Measurements from ENCODE around the gene TAP2. TPM values are rescaled to one million over a fixed set of nuclear protein-coding genes. Genes with fewer than 3 reads are reported as not detected.

Gene TAP2
- total and polyA plus RNA-seq, 2 of the 13 experiments (the other 11 are each of a cell fraction or from before 2014, with no cell fraction given), result 10.3 to 17.6 TPM

GRCh38 chr6:32838114-32838958 is at the start of gene TAP2 (continued):
- peak; percentile 73; the same call in 1 of the 2 replicates for TF ChIP-seq ZSCAN31 (CRISPR knock-in tag; IDR thresholded peaks at IDR 0.05; ENCODE audit: low read depth)
- no peak for TF ChIP-seq ZBTB40 (IDR thresholded peaks at IDR 0.05)
- no peak; the same call in none of the 2 replicates for TF ChIP-seq ZBTB40 (CRISPR knock-in tag; IDR thresholded peaks at IDR 0.05)
- peak; percentile 58; the same call in 1 of the 2 replicates for TF ChIP-seq ZNF343 (CRISPR knock-in tag; IDR thresholded peaks at IDR 0.05)
- peak; percentile 27 for TF ChIP-seq IKZF4 (CRISPR knock-in tag; IDR thresholded peaks at IDR 0.05; ENCODE audit: borderline replicate concordance, low read depth, not compliant biosample characterization)
- TF ChIP-seq RBM22 (optimal IDR thresholded peaks at IDR 0.05; ENCODE audit: low read length), result no peak
- no peak for TF ChIP-seq PBX3 (CRISPR knock-in tag; IDR thresholded peaks at IDR 0.05; ENCODE audit: borderline replicate concordance)
- TF ChIP-seq DR1 (CRISPR knock-in tag; IDR thresholded peaks at IDR 0.05), result peak; percentile 78
- TF ChIP-seq PHF21A (CRISPR knock-in tag; IDR thresholded peaks at IDR 0.05), result peak; percentile 71
- TF ChIP-seq CSRNP1 (CRISPR knock-in tag; IDR thresholded peaks at IDR 0.05), result 0 out of 2 replicates have a peak, but pooled peaks have one; percentile 26
- TF ChIP-seq THYN1 (CRISPR knock-in tag; IDR thresholded peaks at IDR 0.05; ENCODE audit: borderline replicate concordance, low read depth), result no peak
- TF ChIP-seq TBX2 (CRISPR knock-in tag; IDR thresholded peaks at IDR 0.05; ENCODE audit: borderline replicate concordance), result peak; percentile 49; the same call in 1 of the 2 replicates
- TF ChIP-seq FOXK2 (IDR thresholded peaks at IDR 0.05), result no peak
- TF ChIP-seq RBFOX2 (IDR thresholded peaks at IDR 0.05; ENCODE audit: low read depth, low read length), result peak; percentile 78
- no peak for TF ChIP-seq RNF2 (conservative IDR thresholded peaks at IDR 0.05; ENCODE audit: low read depth)
- no peak for TF ChIP-seq SIN3B (IDR thresholded peaks at IDR 0.05; ENCODE audit: low read length)
- no peak for TF ChIP-seq GABPA (IDR thresholded peaks at IDR 0.05; ENCODE audit: low read depth, low read length)
- peak; percentile 62 for TF ChIP-seq GABPA (CRISPR knock-in tag; IDR thresholded peaks at IDR 0.05; ENCODE audit: low read depth)
